HT-29 (cell line): Measurements from ENCODE around the gene EFCAB6. TPM values are rescaled to one million over a fixed set of nuclear protein-coding genes. Genes with fewer than 3 reads are reported as not detected.
"Not testable (repeated sequence)": the region's sequence is repeated elsewhere in the genome, so short reads cannot be mapped to it uniquely, and the experiment has no call there.

Experiments used
- DNase-seq: peaks from one replicate; pipeline ENCODE4 v3.0.0-alpha.2; 2015; ENCODE audit warnings: low spot score
- total RNA-seq: library from RNA; depleted of rRNA; stranded (reverse); fragments of >200 nt; shearing (Covaris generic); gene quantifications from 2 replicates; pipeline ENCODE4 v1.2.3, GENCODE V29; 2014

EFCAB6 gene
- total RNA-seq, 1 experiment from 2014 or later = 0.08 TPM

DNA sequence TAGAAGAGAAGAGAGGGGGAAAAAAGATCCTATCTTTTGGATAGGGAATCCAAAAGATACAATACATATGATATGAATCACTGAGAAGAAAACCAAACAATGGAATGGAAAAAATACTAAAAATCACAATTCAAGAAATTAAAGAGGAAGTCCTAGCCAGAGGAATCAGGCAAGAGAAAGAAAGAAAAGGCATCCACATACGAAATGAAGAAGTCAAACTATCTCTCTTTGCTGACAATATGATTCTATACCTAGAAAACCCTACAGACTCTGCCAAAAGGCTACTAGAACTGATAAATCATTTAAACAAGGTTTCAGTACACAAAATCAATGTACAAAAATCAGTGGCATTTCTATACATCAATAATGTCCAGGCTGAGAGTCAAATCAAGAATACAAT lies 91.4 kb downstream of the EFCAB6 start:
- no peak for DNase-seq

DNA sequence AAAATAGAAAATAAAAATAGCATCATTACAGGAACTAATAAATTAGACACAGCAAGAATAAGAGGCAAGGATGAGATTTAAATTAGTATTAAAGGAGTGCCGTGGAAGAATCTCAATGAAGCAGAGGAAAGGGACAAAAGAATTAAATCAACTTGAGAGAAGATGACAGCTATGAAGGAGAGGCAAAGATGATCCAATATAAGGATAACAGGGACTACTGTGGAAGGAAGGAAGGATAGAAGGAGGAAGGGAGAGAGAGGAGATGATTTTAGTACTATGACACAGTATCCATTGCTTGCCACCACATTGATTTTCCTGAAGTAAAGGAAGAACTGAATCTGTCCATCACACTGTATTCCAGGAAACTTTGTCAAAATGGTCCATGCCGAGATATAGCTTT lies 98.0 kb downstream of the EFCAB6 start:
- no peak for DNase-seq

DNA sequence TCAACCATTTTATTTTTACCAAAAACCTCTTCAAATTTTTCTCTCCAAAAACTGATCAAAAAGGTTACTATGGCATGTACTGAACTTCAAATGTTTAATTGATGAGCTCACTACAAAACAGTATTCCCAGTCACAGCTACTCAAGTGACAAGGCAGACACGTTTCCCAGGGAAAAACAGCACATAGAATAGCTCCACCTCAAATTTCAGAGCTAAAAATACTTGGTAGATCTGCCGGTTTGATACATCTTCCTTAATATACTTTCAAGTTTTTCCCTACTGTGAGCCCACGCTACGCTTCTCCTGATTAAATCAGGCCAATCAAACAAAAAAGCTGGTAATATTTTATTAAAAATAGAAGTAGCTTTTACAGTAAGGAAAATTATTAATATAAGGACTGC lies 100.4 kb downstream of the EFCAB6 start:
- no peak for DNase-seq

DNA sequence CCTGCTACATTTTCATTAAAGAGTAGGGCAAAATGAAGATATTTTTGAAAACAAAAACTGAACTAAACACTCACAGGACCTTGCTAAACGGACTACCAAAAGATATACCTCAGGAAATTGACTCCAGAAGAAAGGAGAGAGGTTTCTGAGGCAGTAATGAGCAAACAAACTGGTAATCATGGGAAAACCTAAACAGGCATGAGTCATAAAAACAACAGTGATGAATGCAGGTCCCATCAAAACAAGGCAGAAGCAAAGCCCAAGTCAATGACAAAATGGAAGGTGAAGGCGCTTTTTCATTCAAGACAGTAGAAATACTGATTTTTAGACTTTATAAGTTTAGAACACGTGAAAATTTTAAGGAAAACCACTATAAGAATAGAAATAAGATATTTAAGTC lies 104.5 kb downstream of the EFCAB6 start:
- DNase-seq = no peak

DNA sequence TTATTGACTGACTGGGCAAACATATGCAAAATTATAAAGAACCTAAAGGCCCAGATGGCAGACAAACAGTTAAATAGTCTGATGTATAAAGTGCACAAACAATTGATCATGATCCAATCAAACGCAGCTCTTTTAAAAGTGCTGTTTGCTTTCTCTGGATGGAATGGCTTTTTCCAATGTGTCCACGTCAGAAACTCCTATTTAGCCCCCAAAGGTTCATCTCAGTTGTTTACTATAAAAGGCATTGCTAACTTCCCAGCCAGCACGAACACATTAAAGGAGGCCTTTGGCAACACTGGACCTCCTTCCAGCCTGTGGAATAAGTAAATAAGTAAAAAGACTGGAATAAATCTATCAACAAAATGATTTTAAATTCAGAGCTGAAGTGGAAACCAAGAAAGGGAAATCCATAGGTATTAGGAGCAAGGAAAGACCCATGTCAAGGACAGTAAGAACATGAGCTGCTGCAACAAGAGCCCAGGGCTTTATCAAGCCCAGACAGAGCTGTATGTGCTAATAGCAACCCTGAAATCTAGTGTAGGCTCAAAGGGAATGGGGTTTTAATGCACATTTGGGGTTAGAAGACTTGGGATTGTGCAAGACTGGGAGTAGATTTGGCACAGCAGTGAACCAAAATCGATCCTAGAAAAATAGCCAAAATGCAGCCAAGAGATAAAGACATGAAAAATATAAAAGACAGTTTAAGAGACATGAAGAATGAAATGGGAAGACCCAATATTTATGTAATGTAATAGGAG lies 105.4 kb downstream of the EFCAB6 start:
- DNase-seq = no peak

DNA sequence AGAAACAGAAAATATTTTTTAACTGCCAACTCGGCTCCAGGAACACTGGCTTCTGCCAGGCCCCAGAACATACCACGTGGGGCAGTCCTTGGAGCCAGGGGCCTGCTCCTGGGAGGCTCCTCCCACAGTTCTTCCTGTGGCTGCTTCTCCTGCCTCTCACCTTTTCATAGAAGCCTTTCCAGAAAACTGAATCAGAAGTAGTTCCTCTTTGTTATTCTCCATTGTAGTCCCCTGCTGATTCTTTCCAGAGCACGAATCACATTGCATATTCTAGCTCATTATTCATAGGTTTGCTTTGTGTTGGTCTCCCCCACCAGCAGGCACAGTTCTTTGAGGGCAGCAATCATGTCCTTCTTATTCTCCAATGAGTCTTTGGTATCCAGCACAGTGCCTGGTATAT lies 106.0 kb downstream of the EFCAB6 start:
- no peak for DNase-seq

DNA sequence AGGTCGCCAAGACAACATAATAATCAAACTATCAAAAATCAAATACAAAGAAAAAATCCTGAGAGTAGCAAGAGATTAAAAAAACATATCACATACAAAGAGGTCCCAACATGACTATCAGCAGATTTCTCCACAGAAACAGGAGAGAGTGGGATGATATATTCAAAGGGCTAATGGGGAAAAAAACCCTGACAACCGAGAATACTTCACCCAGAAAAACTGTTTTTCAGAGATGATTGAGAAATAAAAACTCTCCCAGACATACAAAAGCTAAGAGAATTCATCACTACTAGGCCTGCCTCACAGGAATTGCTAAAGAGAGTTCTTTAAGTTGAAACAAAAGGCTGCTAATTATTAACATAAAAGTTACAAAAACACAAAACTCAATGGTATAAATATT lies 108.1 kb downstream of the EFCAB6 start:
- no peak for DNase-seq

DNA sequence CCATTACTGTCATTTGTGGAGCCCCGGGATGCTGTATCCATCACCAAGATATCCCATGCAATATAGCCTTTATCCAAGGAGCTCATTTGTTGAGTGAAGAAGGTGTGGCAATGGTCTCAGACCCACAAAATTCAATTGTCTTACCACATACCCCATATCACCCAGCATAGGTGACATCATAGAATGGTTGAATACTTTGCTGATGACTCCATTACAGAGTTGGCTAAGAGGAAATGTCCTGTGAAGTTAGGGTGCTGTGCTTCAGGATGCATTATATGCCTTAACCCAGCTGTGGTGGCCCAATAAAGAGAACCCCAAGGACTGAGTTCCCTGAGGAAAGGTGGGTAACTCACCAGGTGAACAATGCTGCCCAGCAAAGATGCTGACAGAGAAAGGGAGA lies 113.7 kb downstream of the EFCAB6 start:
- DNase-seq = no peak

DNA sequence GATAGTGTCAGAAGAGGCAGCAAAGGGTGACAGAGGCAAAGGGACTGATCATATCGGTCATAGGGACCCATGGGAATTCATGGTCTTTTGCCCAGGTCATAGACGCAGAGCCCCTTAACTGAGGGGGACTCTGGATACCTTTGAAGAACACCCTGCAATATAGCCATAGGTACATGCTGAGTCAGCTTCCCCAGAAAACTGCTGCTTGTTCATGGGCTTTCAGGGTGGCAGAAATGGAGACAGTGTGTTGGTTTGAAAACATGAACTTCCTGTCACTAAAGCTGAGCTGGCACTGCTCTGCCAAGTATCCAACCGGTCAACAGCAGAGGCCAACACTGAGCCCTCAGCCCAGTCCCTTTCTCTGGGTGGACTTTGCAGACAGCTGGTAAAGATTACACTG lies 114.2 kb downstream of the EFCAB6 start:
- no peak for DNase-seq

DNA sequence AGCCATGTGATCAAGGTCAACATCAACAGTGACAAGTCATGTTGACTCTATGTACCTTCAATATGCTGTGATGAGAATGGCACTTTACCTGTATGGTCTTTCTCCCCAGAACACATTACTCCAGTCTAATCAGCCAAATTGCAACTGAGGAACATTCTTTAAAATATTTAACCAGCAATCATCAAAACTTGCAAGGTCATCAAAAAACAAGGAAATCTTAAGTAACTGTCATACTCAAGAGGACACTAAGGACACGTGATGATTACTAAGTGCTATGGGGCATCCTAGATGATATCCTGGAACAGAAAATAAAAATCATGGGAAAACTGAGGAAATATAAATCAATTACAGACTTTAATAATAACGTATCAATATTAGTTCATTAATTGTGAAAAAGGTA lies 118.9 kb downstream of the EFCAB6 start:
- no peak for DNase-seq

DNA sequence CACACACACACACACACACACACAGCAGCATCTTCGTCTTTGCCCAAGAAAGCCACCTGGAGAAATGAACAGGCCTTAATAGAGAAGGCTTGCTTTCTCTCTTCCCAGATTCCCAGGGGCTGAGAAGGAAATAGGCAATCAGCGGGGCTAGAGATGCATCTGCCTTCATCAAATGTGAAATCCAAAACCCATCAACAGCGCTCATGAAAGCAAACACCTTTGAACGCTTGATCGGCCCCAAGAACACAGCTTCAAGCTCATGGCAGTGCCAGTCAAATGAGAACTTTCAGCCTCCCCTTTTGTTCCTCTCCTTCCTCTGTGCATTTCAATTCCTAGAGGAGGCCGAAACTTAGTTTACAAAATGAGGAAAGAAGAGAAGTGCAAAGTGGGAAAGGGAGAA lies 122.7 kb downstream of the EFCAB6 start:
- no peak for DNase-seq

DNA sequence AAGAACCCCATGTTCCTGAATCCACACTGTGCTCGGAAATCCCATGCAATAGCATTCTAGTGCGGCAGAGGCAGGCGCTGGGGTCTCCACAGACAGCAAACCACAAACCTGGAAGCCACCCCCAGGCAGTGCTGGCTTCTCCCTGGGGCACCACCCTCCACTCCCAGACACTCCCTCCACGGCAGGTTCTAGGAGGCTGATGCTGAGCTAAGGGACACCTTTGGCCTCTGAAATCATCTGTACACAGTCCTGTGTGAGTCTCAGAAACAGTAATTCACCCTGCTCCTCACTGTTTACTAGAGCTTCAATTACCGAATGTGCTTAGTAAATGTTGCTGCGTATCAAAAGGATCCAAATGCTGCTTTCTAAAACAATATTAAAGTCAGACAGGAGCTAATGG lies 129.3 kb downstream of the EFCAB6 start:
- no peak for DNase-seq

DNA sequence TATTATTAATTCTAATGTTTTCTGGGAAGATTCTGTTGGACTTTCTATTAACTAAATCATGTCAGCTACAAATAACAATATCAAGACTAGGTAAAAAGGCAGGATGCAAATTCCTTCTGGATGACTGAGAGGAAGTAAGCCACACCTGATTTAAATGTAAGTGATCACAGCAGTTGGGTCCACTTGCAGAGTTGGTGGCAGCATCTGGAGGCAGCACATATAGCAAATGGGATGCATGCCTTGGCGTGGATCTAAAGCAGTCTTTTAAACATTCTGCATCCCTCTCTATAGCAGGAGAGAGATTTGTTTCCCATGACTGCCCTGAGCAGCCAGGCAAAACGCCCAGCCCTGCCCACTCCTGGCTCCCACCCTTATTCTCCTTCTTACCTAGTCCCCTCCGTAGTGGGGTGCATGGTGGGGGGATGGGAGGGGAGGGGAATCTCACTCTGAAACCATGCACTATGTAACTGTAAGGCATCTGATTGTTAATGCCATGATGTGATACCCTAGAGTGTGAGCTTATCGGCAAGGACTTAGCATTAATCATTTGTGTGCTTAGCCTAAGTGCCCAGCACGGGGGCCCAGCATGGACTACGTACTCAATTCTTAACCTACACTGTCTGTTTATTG lies 130.3 kb downstream of the EFCAB6 start:
- no peak for DNase-seq

DNA sequence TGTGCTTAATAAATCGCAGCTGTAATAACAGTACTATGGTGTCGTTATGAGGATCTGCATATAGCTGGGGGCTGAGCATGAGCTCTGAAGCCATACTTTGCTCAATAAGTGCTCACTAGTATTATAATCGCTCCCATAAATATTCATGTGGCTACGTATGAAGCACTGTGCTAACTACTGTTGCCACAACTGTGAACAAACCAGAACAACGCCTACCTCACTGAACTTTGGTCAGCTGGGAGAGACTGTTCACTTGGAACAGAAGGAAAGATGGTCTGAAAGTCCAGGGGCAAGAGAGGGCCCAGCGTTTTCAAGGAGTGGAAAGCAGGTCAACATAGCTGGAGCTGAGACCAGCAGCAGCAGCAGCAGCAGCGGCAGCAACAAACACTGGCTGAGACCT lies 141.6 kb downstream of the EFCAB6 start:
- DNase-seq = no peak

DNA sequence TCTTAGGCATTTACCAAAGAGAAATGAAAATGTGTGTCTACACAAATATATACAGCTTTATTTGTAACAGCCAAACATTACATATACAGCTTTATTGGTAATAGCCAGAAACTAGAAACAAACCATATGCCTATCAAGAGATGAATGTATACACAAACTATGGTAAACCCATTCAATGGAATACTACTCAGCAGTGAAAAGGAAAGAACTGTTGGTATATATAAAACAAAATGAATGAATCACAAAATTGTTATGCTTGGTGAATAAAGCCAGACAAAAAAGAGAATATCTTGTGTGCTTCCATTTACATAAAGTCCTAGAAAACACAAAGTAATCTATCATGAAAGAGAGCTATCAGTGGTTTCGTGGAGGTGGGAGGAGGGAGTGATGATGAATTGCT lies 142.9 kb downstream of the EFCAB6 start:
- no peak for DNase-seq

DNA sequence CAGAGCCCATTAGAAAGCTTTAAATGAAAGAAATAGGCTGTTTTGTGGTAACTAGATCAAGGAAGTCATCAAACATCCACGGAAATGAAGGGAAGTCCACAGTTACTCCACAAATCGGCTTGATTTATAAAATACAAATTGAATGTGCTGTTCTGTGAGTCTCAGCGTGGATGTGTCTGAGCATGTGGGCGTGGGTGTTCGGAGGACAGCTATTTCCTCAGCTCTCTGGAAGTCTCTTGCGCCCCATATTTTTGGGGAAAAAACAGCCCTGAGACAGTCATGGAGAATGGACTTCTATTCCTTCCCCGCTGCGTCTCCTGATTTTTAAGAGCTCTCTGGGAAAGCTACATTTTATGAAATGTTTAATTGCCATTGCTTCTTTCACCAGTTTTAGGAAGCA lies 144.4 kb downstream of the EFCAB6 start:
- DNase-seq = no peak

DNA sequence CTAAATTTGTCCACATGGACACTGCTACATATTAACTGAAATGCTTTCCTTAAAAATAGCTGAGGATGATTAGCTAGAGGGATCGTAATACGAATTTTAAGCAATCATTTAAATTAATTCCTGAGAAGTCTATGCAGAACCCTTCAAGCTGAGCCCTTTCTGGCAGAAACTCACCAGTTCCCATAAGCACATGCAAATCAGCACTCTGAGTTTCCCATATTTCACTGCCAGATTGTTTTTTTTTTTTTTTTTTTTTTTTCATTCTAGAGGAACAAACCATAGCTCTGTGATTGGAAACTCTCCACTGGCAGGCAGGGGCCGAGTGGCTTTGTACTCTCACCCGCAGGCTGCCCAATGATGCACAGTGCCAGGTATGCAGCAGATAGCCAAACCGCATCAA lies 145.6 kb downstream of the EFCAB6 start:
- DNase-seq = no peak

DNA sequence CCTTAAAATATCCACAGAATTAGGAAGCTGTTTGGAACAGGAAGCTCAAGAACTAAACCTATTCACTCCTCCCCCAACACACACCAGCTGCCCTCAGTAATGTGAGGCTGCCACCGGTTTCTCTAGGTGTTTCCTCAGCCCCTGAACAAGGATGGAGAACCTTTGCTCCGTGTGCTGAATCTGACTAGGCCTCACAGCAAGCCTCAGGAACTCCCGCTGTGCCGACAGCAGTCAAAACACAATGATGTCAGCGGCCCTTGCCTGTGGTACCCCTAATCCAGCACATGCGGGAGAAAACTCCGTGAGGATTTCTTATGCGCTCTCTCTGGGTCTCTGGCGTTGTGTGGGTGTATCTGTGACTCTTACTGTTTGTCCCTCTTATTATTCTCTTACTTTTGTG lies 153.3 kb downstream of the EFCAB6 start:
- no peak for DNase-seq

DNA sequence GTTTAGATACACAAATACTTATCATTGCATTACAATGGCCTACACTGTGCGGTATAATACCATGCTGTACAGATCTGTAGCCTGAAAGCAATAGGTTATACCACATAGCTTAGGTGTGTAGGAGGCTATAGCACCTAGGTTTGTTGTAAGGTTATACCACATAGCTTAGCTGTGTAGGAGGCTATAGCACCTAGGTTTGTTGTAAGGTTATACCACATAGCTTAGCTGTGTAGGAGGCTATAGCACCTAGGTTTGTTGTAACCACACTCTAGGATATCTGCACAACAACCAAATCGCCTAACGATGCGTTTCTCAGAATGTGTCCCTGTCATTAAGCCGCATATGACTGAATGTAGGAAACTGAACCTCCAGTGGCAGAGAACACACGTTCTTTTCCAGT lies 155.5 kb downstream of the EFCAB6 start:
- DNase-seq = not testable (repeated sequence)

DNA sequence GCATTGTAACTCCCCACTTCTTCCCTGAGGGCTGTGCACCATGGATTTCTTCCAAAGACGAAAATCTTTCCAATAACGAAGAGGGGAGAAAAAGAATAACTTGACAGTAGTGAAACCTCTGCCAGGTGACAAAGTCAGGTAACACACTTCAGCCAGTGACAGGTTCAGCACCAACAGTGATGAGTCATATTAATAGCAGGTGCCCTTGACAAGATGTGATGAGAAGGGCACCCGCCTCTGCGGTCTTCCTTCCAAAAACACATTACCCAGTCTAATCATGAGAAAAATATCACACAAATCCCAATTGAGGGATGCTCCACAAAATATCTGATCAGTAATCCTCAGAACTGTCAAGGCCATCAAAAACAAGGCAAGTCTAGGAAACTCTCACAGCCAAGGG lies 157.8 kb downstream of the EFCAB6 start:
- DNase-seq = no peak

DNA sequence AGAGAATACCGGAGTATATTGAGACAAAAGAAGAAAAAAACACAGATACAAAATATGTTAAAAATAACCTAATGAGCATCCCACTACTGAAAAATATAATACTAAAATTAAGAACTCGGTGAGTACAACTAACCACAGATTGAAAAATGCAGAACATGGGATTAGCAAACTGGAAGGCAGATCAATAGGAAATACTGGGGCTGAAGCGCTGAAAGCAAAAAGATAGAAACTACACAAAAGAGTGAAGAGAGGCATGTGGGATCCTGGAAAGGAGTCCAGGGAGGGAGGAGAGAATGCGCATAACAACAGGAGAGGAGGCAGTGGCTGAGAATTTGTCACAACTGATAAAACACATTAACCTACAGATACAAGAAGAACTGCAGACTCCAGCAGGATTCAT lies 159.3 kb downstream of the EFCAB6 start:
- DNase-seq = no peak

DNA sequence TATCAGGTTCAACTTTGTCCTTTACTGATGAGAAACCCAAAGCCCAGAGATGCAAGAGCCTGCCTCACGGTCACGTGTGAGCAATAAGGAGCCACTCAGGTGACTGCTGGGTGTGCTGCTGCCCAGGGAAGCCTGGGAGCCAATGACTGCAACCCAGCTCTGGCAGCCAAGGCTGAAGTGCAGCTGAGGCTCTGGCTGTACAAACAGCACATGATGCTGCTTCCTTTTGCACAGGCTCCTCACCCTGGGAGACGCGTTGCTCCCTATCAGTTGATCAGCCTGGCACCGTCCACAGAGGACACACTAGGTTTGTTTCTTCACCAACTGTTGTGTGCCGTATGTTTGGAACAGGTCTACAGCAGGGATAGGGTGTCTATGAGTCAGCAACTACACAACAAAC lies 168.7 kb downstream of the EFCAB6 start:
- DNase-seq = no peak

DNA sequence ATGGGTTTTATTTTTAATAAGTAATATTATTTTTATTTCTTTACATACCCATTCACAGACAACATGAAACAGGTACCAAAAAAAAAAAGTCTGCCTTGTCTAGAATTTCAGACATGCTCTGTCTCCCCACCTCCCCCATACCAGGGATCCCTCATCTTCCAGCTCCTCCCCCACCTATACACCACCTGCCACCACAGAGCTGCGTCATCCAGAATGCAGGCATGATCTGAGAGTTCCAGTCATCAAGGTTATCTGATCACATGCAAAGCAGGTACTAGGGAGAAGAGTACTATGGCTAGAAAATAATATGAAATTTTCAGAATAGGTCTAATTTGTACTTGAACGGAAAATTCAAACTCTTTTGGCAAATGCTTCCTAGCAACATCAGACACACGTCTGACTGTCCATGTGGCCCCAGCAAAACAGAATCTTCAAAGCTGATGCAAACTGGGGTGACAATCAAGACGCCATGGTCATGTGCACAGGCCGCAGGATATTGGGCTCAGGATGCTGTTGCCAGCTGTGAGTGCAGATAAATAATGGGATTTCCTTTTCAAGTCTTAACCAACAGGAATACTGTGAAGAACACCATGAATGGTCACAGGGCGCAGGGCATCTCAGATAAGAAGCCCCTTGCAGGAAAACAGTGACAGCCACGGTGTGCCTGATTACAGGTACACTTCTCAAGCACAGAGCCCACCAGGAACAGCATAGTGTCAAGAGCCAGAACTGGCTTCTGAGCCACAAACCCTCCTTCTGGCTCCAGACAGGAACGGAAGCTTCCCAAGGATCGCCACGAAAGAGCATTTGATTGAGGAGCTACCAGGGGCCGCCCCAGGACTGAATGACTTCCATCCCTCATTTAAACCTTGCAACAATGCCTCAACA lies 169.5 kb downstream of the EFCAB6 start:
- no peak for DNase-seq
